Measurements from ENCODE around the gene SERTM1. TPM values are rescaled to one million over a fixed set of nuclear protein-coding genes. Genes with fewer than 3 reads are reported as not detected.

Gene SERTM1
- total and polyA plus RNA-seq, 12 donors, result 0.13 to 1.2 (median 0.37) TPM; not detected in 1

- Histone ChIP-seq H3K36me3 (no peaks in the 10 kb centered on the region), H3K9me3 (no peaks in the 10 kb centered on the region), H3K4me1 (no peaks in the 10 kb centered on the region), H3K4me3 (no peak overlapping the region), H3K27ac (no peak overlapping the region), H3K27me3 (peaks cover 0 to 16% (median 5%) of the 10 kb centered on the region in 7 donors)
- intact Hi-C loops (cut with DNase I), result no loop called here
- WGBS, 2 donors, result 66 to 68% methylated on average over 9 of the region's 9 CpGs
- TF ChIP-seq CTCF (IDR thresholded peaks at IDR 0.05), result no peak
- ATAC-seq (no peak), DNase-seq (no peak)
Measured at GRCh38 chr13:36696410-36697010, 22.7 kb downstream of the SERTM1 start.

- ATAC-seq (no peak), DNase-seq (no peak)
- WGBS, 2 donors, result 71 to 75% methylated on average over 5 of the region's 5 CpGs
- intact Hi-C loops (cut with DNase I), result no loop called here
- Histone ChIP-seq H3K4me3 (no peak overlapping the region), H3K36me3 (no peaks in the 10 kb centered on the region), H3K27ac (no peak overlapping the region), H3K27me3 (peaks cover 0 to 4% (median 0%) of the 10 kb centered on the region in 7 donors), H3K9me3 (no peaks in the 10 kb centered on the region), H3K4me1 (no peaks in the 10 kb centered on the region)
- no peak for TF ChIP-seq CTCF (IDR thresholded peaks at IDR 0.05)
Measured at GRCh38 chr13:36700170-36700569, 26.4 kb downstream of the SERTM1 start.

- H3K27me3 ChIP-seq, result peaks cover 0 to 18% (median 0%) of the 10 kb centered on the region in 7 donors
- no peaks in the 10 kb centered on the region for H3K9me3 ChIP-seq
- no peaks in the 10 kb centered on the region for H3K4me1 ChIP-seq
- TF ChIP-seq CTCF (IDR thresholded peaks at IDR 0.05), result no peak
- ATAC-seq (no peak), DNase-seq (no peak)
- intact Hi-C loops (cut with DNase I), result no loop called here
- H3K36me3 ChIP-seq, result no peaks in the 10 kb centered on the region
- no peak overlapping the region for H3K27ac ChIP-seq
- H3K4me3 ChIP-seq, result no peak overlapping the region
- 78 to 83% methylated on average over 1 of the region's 1 CpG for WGBS, 2 donors
Measured at GRCh38 chr13:36706755-36707154, 32.9 kb downstream of the SERTM1 start.

GRCh38 chr13:36709136-36709890, 35.5 kb downstream of the SERTM1 start:
- WGBS, 2 donors, result 73 to 86% methylated on average over 1 of the region's 1 CpG
- H3K27ac ChIP-seq, result no peak overlapping the region
- no peak for DNase-seq
- H3K36me3 ChIP-seq, result no peaks in the 10 kb centered on the region
- no peak for ATAC-seq
- peaks cover 0 to 25% (median 0%) of the 10 kb centered on the region in 7 donors for H3K27me3 ChIP-seq
- H3K9me3 ChIP-seq, result no peaks in the 10 kb centered on the region
- H3K4me1 ChIP-seq, result no peaks in the 10 kb centered on the region
- intact Hi-C loops (cut with DNase I), result no loop called here
- no peak for TF ChIP-seq CTCF (IDR thresholded peaks at IDR 0.05)
- no peak overlapping the region for H3K4me3 ChIP-seq
